KMS-11 (cell line): ENCODE data around the gene TMEM229A.
"Not testable (repeated sequence)": the region's sequence is repeated elsewhere in the genome, so short reads cannot be mapped to it uniquely, and the experiment has no call there.

Experiments
- H2AFZ ChIP-seq: fragments of 200-600 bp; sonication (generic); 2 replicates; pipeline ENCODE4 v1.6.1; 2016; ENCODE audit warnings: antibody characterized with exemption, mixed run types, low read depth
- H3K27ac ChIP-seq: fragments of 200-600 bp; sonication (generic); 2 replicates; pipeline ENCODE4 v1.6.1; 2016; ENCODE audit warnings: mild to moderate bottlenecking, mixed run types
- H3K27me3 ChIP-seq: fragments of 200-600 bp; sonication (generic); 2 replicates; pipeline ENCODE4 v1.6.1; 2017; ENCODE audit warnings: mild to moderate bottlenecking, low read depth, mixed run types, moderate library complexity; ENCODE audit not compliant: insufficient read depth
- H3K36me3 ChIP-seq: fragments of 200-600 bp; sonication (generic); 2 replicates; pipeline ENCODE4 v1.6.1; 2017; ENCODE audit warnings: mild to moderate bottlenecking, mixed run types; ENCODE audit not compliant: insufficient read depth
- H3K4me1 ChIP-seq: fragments of 200-600 bp; sonication (generic); 2 replicates; pipeline ENCODE4 v1.6.1; 2016; ENCODE audit warnings: mild to moderate bottlenecking, low read depth, mixed run types; ENCODE audit not compliant: poor library complexity, severe bottlenecking
- H3K4me2 ChIP-seq: fragments of 200-600 bp; sonication (generic); 2 replicates; pipeline ENCODE4 v1.7.0; 2016; ENCODE audit warnings: mild to moderate bottlenecking, mixed run types
- H3K4me3 ChIP-seq: fragments of 200-600 bp; sonication (generic); IDR thresholded peaks from 2 replicates; pipeline ENCODE4 v1.6.1; 2017; ENCODE audit warnings: low read depth, low read length, mixed read lengths; ENCODE audit not compliant: insufficient read depth
- H3K79me2 ChIP-seq: fragments of 200-600 bp; sonication (generic); 2 replicates; pipeline ENCODE4 v1.6.1; 2016; ENCODE audit warnings: low read depth, mixed run types; ENCODE audit not compliant: insufficient read depth
- H3K9ac ChIP-seq: fragments of 200-600 bp; sonication (generic); 2 replicates; pipeline ENCODE4 v1.6.1; 2016; ENCODE audit warnings: mild to moderate bottlenecking, mixed run types
- H4K20me1 ChIP-seq: fragments of 200-600 bp; sonication (generic); 2 replicates; pipeline ENCODE4 v1.6.1; 2016; ENCODE audit warnings: mild to moderate bottlenecking, mixed run types; ENCODE audit not compliant: insufficient read depth
- TF ChIP-seq, protein P1 (sequence below): fragments of 200-600 bp; sonication (generic); conservative IDR thresholded peaks from 2 replicates; pipeline ENCODE4 v1.6.1; 2017; ENCODE audit warnings: low read depth, mild to moderate bottlenecking, antibody characterized with exemption, low read length, moderate library complexity, mixed read lengths

Gene TMEM229A

DNA sequence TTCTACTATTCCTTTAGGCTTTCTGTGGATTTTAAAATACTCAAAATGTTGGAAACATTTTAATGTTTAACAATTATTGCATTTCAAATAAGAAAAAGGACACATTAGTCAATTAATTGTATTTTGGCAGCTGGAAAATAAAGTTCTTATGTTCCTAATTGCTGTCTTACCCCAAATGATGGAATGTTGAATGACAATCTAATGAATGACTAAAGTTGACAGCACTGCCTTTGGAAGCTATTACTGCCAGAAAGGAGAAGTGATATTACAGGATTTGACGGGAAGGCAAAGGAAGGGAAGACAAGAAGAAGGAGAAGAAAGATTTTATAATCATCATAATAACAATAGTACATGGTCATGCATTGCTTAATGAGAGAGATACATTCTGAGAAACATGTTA is 23.4 kb upstream of the TMEM229A start:
- H3K4me3 ChIP-seq = no peak overlapping the region
- TF ChIP-seq, protein P1, sequence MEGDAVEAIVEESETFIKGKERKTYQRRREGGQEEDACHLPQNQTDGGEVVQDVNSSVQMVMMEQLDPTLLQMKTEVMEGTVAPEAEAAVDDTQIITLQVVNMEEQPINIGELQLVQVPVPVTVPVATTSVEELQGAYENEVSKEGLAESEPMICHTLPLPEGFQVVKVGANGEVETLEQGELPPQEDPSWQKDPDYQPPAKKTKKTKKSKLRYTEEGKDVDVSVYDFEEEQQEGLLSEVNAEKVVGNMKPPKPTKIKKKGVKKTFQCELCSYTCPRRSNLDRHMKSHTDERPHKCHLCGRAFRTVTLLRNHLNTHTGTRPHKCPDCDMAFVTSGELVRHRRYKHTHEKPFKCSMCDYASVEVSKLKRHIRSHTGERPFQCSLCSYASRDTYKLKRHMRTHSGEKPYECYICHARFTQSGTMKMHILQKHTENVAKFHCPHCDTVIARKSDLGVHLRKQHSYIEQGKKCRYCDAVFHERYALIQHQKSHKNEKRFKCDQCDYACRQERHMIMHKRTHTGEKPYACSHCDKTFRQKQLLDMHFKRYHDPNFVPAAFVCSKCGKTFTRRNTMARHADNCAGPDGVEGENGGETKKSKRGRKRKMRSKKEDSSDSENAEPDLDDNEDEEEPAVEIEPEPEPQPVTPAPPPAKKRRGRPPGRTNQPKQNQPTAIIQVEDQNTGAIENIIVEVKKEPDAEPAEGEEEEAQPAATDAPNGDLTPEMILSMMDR = no peak
- no peak overlapping the region for H3K9ac ChIP-seq
- H3K4me1 ChIP-seq = peaks cover 32% of the 10 kb centered on the region
- no peak overlapping the region for H2AFZ ChIP-seq
- no peaks in the 10 kb centered on the region for H3K79me2 ChIP-seq
- no peak overlapping the region for H3K27ac ChIP-seq
- H3K4me2 ChIP-seq = no peak overlapping the region
- H4K20me1 ChIP-seq = no peaks in the 10 kb centered on the region
- H3K27me3 ChIP-seq = no peaks in the 10 kb centered on the region
- H3K36me3 ChIP-seq = no peaks in the 10 kb centered on the region

DNA sequence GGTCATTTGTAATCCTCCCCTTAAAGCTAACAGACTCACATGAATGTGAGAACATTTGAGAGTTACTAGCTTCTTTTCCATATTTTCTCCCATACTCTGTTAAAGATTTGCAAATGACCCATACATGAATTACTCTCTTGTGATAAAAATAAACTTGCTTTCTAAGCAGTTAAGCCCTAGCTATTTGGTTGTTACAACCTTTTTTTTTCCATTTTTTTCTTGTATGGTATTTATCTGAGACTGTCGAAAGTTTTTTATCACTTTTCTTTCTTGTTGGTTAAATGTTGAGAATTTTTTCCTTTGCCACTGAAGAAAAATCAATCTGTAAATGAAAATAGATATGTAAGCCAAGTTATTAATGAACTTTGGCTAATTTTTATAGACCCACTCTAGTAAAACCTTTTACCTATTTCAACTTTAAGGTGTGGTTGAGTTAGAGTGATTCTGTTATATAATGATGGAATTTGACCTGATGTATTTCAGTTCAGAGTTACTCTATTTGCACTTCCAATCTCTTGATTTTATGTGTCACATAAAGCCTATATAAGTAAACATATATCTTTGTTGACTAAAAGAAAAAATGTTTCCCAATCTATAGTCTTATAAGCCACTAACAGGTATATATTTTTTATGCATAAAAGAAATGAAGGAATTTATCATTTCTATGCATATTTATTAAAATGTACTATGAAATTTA is 19.0 kb upstream of the TMEM229A start:
- H3K27ac ChIP-seq = no peak overlapping the region
- H3K4me2 ChIP-seq = no peak overlapping the region
- H2AFZ ChIP-seq = no peak overlapping the region
- TF ChIP-seq, protein P1 = no peak
- H3K9ac ChIP-seq = no peak overlapping the region
- no peak overlapping the region for H3K4me3 ChIP-seq
- peaks cover 4% of the 10 kb centered on the region for H3K4me1 ChIP-seq
- H3K27me3 ChIP-seq = no peaks in the 10 kb centered on the region
- no peaks in the 10 kb centered on the region for H4K20me1 ChIP-seq
- no peaks in the 10 kb centered on the region for H3K36me3 ChIP-seq
- no peaks in the 10 kb centered on the region for H3K79me2 ChIP-seq

DNA sequence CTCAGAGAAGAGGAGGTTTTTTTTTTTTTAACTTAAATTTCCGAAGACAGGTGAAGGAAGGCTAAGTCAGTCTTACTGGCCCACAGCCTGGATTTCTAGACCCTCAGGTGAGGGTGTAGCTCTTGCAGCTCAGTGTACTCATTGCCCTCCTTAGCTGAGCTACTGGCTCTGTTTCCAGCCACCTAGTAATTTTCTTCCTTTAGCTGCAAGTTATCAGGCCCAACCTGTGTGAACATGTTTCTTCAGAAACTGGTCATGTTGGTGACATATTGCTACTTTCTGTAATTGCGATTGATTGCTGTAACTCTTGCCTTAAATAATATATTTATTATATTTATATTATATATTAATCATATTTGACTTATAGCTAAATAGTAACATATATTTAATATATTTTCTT is 10.0 kb upstream of the TMEM229A start:
- Histone ChIP-seq H3K4me3 (no peak overlapping the region), H4K20me1 (no peaks in the 10 kb centered on the region), H3K4me1 (no peaks in the 10 kb centered on the region), H3K27me3 (no peaks in the 10 kb centered on the region), H3K27ac (no peak overlapping the region), H3K79me2 (no peaks in the 10 kb centered on the region), H3K36me3 (no peaks in the 10 kb centered on the region), H3K4me2 (no peak overlapping the region), H3K9ac (no peak overlapping the region), H2AFZ (no peak overlapping the region)
- TF ChIP-seq, protein P1 = no peak

DNA sequence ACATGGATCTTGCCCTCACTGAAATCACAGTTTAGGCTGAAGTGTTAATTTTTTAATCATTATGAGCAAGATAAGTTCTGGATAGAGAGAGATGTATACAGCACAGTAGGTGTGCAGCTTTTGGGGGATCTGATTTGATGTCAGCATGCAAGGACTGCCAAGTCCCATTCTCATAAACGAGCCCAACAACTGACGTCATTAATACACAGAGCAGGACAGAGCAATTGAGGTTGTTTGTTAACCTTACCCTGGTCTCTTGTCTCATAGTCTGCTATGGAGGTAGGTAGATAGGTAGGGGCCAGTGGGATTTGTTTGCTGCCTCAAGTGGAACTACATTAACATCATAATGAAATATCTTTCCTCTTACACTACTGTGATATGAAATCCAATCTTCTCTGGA is 8.6 kb upstream of the TMEM229A start:
- Histone ChIP-seq H3K4me1 (no peaks in the 10 kb centered on the region), H3K79me2 (no peaks in the 10 kb centered on the region), H3K36me3 (no peaks in the 10 kb centered on the region), H3K27me3 (no peaks in the 10 kb centered on the region), H3K9ac (no peak overlapping the region), H3K4me3 (no peak overlapping the region), H3K4me2 (no peak overlapping the region), H4K20me1 (no peaks in the 10 kb centered on the region), H2AFZ (no peak overlapping the region), H3K27ac (no peak overlapping the region)
- TF ChIP-seq, protein P1 = no peak

DNA sequence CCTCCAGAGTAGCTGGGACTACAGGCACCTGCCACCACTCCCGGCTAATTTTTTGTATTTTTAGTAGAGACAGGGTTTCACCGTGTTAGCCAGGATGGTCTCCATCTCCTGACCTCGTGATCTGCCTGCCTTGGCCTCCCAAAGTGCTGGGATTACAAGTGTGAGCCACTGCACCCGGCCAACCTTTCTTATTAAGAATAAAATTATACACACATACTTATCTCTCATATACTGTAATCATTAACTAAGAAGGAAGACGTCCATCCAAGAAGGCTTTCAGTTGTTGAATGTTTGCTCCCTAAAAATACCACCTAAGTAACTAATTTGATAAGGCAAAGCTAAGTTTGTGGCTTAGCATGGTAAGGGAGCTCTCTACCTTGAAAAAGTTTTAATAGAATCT is 5.0 kb upstream of the TMEM229A start:
- not testable (repeated sequence) for H3K79me2 ChIP-seq, H3K4me2 ChIP-seq, H3K4me1 ChIP-seq, H3K9ac ChIP-seq, H3K27me3 ChIP-seq, H3K36me3 ChIP-seq, H3K4me3 ChIP-seq, H4K20me1 ChIP-seq, H3K27ac ChIP-seq, H2AFZ ChIP-seq
